Body of pancreas (tissue), 4 donors: ENCODE data around the gene RHBDD2. TPM values are rescaled to one million over a fixed set of nuclear protein-coding genes. Genes with fewer than 3 reads are reported as not detected.
"Not testable (repeated sequence)": the region's sequence is repeated elsewhere in the genome, so short reads cannot be mapped to it uniquely, and the experiment has no call there.

Experiments
- ATAC-seq: fragments of 150-250 bp; one replicate; pipeline ENCODE4 v1.9.1; 2016
- DNase-seq, 4 donors: peaks; one replicate each; pipeline ENCODE4 v3.0.0-alpha.2; 2019
- H3K27ac ChIP-seq, 4 donors: fragments of 200-600 bp; sonication (generic); 1 replicate in 3 of 4; 2 replicates in 1 of 4; pipeline versions ENCODE4 v1.5.1 to v1.6.1; 2016 to 2019; ENCODE audit warnings: mild to moderate bottlenecking in 1 of 4, mixed read lengths in 1 of 4, moderate library complexity in 1 of 4
- H3K27me3 ChIP-seq, 2 donors: fragments of 200-600 bp; sonication (generic); one replicate each; pipeline ENCODE4 v1.6.0; 2016; ENCODE audit warnings: mild to moderate bottlenecking in 1 of 2
- H3K36me3 ChIP-seq, 2 donors: fragments of 200-600 bp; sonication (generic); replicated peaks in 1 of 2; 2 replicates each; pipeline ENCODE4 v1.5.1; 2016; ENCODE audit warnings: low read depth in 2 of 2; ENCODE audit not compliant: insufficient read depth in 1 of 2
- H3K4me1 ChIP-seq: fragments of 200-600 bp; sonication (generic); one replicate; pipeline ENCODE4 v1.6.0; 2016
- H3K4me3 ChIP-seq, 2 donors: fragments of 200-600 bp; sonication (generic); 1 replicate in 1 of 2; 2 replicates in 1 of 2; pipeline ENCODE4 v1.5.1; 2016 to 2019
- H3K9me3 ChIP-seq, 3 donors: fragments of 200-600 bp; sonication (generic); 1 replicate in 2 of 3; 2 replicates in 1 of 3; pipeline ENCODE4 v1.5.1; 2016
- POLR2A ChIP-seq, 3 donors: fragments of 450-650 bp; IDR thresholded peaks; one replicate each; pipeline ENCODE4 v1.6.1; 2016; ENCODE audit warnings: antibody characterized with exemption in 3 of 3, mild to moderate bottlenecking in 2 of 3
- WGBS, 2 donors: methylation state at CpG; one replicate each; pipeline ENCODE4 v1.1.5; 2017; 5-methylcytosine and 5-hydroxymethylcytosine counted together
- intact Hi-C: fragments of 100-400 bp; cut with DNase I; formaldehyde crosslinking; loops from one replicate; pipeline ENCODE4 v1.15.1; 2023
- total RNA-seq, 2 donors: library from RNA; depleted of rRNA; stranded (reverse); fragments of >200 nt; gene quantifications; one replicate each; pipeline ENCODE4 v1.1.0, GENCODE V29; 2016
- TF ChIP-seq, protein P1 (sequence below), 7 experiments: fragments of 450-650 bp in 4 of 7; fragments of 200-600 bp in 3 of 7; sonication (generic) in 3 of 7; IDR thresholded peaks; one replicate each; pipeline ENCODE4 v1.5.1; 2016 to 2019; ENCODE audit warnings: antibody characterized with exemption in 7 of 7

Gene RHBDD2
- total RNA-seq, 2 donors from 2014 or later: 18.7 to 41.2 TPM

DNA sequence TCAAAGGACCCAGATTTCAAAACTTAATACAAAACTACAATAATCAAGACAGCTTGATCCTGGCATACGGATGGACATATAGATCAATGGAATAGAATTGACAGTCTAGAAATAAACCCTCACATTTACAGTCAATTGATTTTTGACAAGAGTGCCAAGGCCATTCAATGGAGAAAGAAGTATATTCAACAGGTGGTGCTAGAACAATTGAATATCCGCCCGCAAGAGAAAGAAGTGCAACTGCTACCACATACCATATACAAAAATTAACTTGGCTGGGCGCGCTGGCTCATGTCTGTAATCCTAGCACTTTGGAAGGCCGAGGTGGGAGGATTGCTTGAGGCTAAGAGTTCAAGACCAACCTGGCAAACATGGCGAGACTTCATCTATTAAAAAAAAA is 42.0 kb upstream of the RHBDD2 start:
- ATAC-seq: no peak
- no peak for DNase-seq
- Histone ChIP-seq H3K4me1 (no peaks in the 10 kb centered on the region), H3K4me3 (no peak overlapping the region), H3K27ac (no peak overlapping the region), H3K9me3 (no peaks in the 10 kb centered on the region), H3K27me3 (no peaks in the 10 kb centered on the region), H3K36me3 (no peaks in the 10 kb centered on the region)
- intact Hi-C loops: no loop called here
- no peak for TF ChIP-seq POLR2A (IDR thresholded peaks at IDR 0.05)
- TF ChIP-seq, protein P1, sequence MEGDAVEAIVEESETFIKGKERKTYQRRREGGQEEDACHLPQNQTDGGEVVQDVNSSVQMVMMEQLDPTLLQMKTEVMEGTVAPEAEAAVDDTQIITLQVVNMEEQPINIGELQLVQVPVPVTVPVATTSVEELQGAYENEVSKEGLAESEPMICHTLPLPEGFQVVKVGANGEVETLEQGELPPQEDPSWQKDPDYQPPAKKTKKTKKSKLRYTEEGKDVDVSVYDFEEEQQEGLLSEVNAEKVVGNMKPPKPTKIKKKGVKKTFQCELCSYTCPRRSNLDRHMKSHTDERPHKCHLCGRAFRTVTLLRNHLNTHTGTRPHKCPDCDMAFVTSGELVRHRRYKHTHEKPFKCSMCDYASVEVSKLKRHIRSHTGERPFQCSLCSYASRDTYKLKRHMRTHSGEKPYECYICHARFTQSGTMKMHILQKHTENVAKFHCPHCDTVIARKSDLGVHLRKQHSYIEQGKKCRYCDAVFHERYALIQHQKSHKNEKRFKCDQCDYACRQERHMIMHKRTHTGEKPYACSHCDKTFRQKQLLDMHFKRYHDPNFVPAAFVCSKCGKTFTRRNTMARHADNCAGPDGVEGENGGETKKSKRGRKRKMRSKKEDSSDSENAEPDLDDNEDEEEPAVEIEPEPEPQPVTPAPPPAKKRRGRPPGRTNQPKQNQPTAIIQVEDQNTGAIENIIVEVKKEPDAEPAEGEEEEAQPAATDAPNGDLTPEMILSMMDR (IDR thresholded peaks at IDR 0.05): no peak
- 71 to 75% methylated on average over 7 of the region's 7 CpGs for WGBS, 2 donors

GRCh38 chr7:75838281-75838930 is 40.4 kb upstream of the RHBDD2 start:
- DNase-seq, H3K36me3 ChIP-seq, intact Hi-C loops, H3K4me3 ChIP-seq, H3K4me1 ChIP-seq, ATAC-seq, H3K9me3 ChIP-seq, H3K27ac ChIP-seq, H3K27me3 ChIP-seq: not testable (repeated sequence)
- WGBS, 2 donors: 79 to 80% methylated on average over 14 of the region's 14 CpGs

DNA sequence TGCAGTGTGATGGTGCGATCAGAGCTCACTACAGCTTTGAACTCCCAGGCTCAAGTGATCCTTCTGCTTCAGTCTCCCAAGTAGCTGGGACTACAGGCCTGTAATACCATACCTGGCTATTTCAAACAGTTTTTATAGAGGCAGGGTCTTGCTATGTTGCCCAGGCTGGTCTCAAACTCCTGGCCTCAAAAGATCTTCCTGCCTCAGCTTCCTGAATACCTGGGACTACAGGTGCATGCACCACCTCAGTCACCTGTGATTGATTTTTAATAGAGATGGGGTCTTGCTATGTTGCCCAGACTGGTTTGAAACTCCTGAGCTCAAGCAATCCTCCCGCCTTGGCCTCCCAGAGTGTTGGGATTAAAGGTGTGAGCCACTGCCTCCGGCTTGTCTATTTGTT is 38.8 kb upstream of the RHBDD2 start:
- TF ChIP-seq, protein P1 (IDR thresholded peaks at IDR 0.05): no peak
- TF ChIP-seq POLR2A (IDR thresholded peaks at IDR 0.05): no peak
- DNase-seq (no peak), ATAC-seq (no peak)
- no peaks in the 10 kb centered on the region for H3K4me1 ChIP-seq
- H3K27me3 ChIP-seq: no peaks in the 10 kb centered on the region
- no peaks in the 10 kb centered on the region for H3K36me3 ChIP-seq
- H3K4me3 ChIP-seq: no peak overlapping the region
- intact Hi-C loops: no loop called here
- no peaks in the 10 kb centered on the region for H3K9me3 ChIP-seq
- H3K27ac ChIP-seq: no peak overlapping the region
- 64 to 97% methylated on average over 3 of the region's 3 CpGs for WGBS, 2 donors

DNA sequence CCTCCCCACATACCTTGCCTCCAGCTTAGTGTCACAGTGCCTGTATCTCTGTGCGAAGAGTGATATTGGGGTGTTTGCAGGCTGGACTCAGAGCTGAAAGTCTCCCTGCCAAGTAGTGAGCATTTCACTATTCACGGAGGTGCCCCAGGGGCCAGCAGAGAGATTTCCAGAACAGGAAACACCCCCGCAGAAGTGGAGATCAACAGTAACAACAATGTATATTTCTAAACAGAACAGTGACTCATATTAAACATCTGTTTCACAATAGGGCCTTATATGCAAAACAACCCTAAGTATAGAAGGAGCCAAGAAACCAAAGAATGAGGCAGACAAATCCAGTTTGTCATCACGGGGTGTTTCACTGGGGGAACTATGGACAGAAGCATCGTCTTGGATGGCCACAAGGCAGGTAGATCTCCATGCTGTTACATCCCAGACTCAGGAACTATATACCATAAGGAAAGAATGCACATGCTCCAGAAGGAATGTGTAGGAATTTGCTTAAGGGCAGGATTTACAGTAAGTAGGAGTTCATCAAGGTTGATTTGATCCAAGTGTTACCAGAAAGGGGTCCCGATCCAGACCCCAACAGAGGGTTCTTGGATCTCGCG is 35.9 kb upstream of the RHBDD2 start:
- ATAC-seq: peak; percentile 56
- Histone ChIP-seq H3K27ac (peak overlapping the region in 1 of 4 donors; percentile 19), H3K27me3 (no peaks in the 10 kb centered on the region), H3K4me3 (no peak overlapping the region), H3K9me3 (no peaks in the 10 kb centered on the region), H3K4me1 (no peaks in the 10 kb centered on the region), H3K36me3 (no peaks in the 10 kb centered on the region)
- peak in 1 of 4 donors; percentile 61 for DNase-seq
- TF ChIP-seq, protein P1 (IDR thresholded peaks at IDR 0.05): no peak
- TF ChIP-seq POLR2A (IDR thresholded peaks at IDR 0.05): peak in 1 of 3 donors; percentile 21
- WGBS, 2 donors: 63 to 65% methylated on average over 8 of the region's 8 CpGs
- intact Hi-C loops: no loop called here

DNA sequence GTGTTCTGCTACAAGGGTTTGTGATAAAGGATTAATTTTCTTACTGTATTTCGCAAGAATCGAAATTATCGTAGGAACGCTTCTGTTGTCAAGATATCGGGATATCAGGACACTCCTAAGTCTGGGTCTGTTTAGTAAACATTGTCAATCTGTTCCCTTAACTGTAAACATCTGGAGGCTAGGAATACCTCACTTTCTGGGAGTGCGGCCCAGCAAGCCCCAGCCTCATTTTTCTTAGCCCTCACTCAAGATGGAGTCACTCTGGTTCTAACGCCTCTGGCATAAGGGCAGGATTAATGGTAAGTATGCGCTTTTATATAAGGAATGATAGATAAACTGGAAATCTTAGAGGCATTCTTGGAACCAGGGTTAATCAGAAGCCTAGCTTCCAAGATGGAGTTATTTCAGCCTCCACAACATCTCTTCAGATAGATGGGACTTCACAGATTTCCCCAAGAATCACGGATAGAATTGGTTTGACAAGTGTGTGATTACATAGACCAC is 35.2 kb upstream of the RHBDD2 start:
- TF ChIP-seq, protein P1 (IDR thresholded peaks at IDR 0.05): no peak
- no peak for TF ChIP-seq POLR2A (IDR thresholded peaks at IDR 0.05)
- H3K4me3 ChIP-seq: no peak overlapping the region
- intact Hi-C loops: no loop called here
- DNase-seq (no peak), ATAC-seq (no peak)
- H3K4me1 ChIP-seq: no peaks in the 10 kb centered on the region
- WGBS, 2 donors: 88 to 91% methylated on average over 9 of the region's 9 CpGs
- H3K36me3 ChIP-seq: no peaks in the 10 kb centered on the region
- no peaks in the 10 kb centered on the region for H3K27me3 ChIP-seq
- H3K27ac ChIP-seq: no peak overlapping the region
- H3K9me3 ChIP-seq: no peaks in the 10 kb centered on the region
